GM19467 (cell line): ENCODE results near the gene ARMS2.

ENCODE experiments used
- ATAC-seq: cut with Tn5 transposase; IDR thresholded peaks from one replicate; pipeline ENCODE4 v1.9.1; 2021; ENCODE audit warnings: mild to moderate bottlenecking, moderate library complexity; ENCODE audit not compliant: unreplicated experiment

ARMS2 gene, protein sequence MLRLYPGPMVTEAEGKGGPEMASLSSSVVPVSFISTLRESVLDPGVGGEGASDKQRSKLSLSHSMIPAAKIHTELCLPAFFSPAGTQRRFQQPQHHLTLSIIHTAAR

GRCh38 chr10:122454603-122455080, at the start of gene ARMS2:
TSS of gene ARMS2 (plus strand) at chr10:122454653. CDS start at chr10:122454728, 75 bp downstream.
- no peak for ATAC-seq

- ATAC-seq, result no peak
These were observed 46.9 kb upstream of the ARMS2 start for GRCh38 chr10:122407375-122408125.

- no peak for ATAC-seq
These were observed 41.1 kb upstream of the ARMS2 start for GRCh38 chr10:122413327-122413726.

- no peak for ATAC-seq
These were observed 36.8 kb upstream of the ARMS2 start for GRCh38 chr10:122417667-122418066.

DNA sequence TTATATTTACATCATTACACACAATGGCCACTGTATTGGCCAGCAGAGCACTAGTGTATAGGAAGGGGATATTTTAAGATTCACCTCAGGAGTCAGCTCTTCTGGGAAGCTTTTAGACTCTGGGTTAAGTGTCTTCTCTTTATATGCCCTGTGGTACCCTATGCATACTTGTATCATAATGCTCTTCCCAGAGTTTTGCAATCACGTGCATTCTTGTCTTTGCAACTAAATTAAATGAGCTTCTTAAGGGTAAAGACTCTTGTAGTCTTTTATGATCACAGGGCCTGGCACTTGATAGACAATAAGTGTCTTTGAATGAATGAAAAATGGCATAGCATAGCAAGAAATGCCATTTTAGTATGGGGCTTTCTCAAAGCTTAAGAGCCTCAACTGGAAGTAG, 35.4 kb upstream of the ARMS2 start:
- no peak for ATAC-seq

DNA sequence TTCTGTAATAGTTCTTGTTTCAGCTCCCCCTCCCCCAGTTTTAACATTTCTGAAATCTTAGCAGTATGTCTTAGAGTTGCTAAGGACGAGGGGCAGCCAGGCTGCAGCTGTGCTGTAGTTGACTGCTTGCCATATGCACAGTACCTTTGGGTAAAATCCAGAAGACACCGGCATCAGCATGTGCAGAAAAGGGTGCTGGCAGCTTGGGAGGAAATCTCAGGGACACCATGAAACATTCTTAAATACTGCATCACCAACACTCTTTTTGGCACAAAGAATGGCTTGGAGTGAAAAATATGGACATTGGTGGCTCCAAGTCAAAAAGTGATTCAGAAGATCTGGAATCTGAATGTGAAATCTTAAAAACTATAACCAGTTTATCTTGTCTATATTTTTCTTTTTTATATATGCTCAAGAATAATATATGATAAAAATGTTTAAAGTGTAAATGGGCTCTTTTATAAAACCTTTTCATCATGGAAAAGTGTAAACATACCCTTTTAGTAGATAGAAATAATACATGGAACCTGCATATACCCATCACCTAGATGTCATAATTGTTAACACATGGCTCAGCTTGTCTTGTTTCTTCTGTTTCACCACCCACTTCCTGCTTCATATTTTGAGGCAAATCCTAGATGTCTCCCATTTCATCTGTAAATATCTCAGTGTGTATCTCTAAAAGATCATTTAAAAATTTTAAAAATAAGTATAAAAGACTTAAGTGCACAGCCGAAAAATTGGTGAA, 34.4 kb upstream of the ARMS2 start:
- no peak for ATAC-seq

DNA sequence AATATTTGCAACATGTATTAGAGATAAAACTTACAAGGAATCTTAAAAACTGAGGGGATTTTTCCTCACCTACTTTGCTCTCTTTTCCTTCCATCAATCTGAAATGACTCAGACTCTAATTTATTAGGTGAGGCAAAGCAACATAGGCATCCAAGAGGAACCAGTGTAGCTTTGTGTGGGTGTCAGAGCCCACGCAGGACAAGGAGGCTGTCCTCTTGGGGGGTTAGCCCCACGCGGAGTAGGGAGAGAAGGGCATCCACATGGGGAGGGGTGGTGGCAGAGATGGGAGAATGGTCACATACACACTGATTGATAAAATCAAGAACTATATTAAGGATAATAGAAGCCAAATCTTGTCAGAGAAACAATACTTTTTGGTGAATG, 33.8 kb upstream of the ARMS2 start:
- ATAC-seq, result no peak

DNA sequence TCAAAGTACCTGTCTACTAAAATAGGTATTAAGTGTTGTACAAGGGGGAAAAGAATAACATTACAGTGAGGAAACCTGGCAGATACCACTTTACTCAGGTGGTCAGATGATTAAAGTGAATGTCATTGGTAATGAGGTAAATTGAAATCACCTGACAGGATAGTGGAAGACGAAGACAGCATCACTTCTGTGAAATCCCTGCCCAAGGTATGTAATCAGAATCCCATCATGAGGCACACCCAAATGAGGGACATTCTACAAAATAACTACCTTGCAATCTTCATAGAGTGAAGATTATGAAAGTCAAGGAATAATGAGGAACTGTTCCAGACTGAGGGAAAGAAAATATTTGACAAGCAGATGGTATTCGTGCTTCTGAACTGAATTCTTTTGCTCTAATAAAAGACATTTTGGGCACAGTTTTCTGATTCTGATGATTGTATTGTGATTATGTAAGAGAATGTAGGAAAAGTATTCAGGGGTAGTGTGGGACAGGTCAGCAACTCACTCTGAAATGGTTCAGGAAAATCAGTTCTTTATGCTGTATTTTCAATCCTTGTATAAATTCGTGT, 33.3 kb upstream of the ARMS2 start:
- no peak for ATAC-seq

DNA sequence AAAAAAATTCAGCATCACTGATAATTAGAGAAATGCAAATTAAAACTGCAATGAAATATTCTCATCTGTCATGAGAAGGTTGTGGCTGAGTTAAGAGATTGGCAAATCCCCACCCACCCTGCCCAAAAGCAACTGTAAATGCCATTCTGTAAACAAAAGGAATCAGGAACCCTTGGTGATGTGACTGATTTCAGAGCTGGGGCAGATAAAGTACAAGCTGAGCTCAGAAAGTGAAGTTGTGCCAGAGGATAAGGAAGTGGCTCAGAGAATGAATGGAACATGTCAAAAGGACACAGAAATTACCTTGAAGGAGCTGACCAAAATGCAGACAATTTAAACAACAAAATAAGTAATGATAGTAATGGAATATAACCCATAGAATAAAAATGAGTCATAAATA, 32.7 kb upstream of the ARMS2 start:
- no peak for ATAC-seq

GRCh38 chr10:122422266-122422989, 32.0 kb upstream of the ARMS2 start:
- ATAC-seq, result no peak

- no peak for ATAC-seq
These were observed 30.4 kb upstream of the ARMS2 start for GRCh38 chr10:122424059-122424458.

- ATAC-seq, result no peak
These were observed 27.6 kb upstream of the ARMS2 start for GRCh38 chr10:122426829-122427228.

DNA sequence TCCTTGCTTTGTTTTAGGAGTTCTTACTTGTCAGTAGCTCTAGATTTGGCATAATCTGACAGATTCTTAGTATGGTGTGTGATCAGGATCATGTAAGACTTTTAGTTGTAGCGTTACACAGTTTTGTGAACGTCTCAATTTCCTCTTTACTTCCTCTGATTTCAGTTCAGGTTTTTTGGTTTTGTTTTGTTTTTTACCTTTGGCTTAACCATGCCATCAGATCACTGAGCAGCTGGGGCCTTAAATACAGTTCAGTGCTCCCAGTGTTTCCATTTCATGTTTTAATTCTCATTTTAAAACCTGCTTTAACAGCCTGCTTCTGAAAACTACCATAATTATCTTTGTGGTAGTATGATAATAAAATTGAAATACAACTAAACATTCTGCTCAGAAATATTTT, 27.2 kb upstream of the ARMS2 start:
- ATAC-seq, result no peak

GRCh38 chr10:122435212-122435827, 19.1 kb upstream of the ARMS2 start:
- no peak for ATAC-seq

- no peak for ATAC-seq
These were observed 12.5 kb upstream of the ARMS2 start for GRCh38 chr10:122441961-122442360.

- ATAC-seq, result no peak
These were observed 9.0 kb upstream of the ARMS2 start for GRCh38 chr10:122445469-122445868.

DNA sequence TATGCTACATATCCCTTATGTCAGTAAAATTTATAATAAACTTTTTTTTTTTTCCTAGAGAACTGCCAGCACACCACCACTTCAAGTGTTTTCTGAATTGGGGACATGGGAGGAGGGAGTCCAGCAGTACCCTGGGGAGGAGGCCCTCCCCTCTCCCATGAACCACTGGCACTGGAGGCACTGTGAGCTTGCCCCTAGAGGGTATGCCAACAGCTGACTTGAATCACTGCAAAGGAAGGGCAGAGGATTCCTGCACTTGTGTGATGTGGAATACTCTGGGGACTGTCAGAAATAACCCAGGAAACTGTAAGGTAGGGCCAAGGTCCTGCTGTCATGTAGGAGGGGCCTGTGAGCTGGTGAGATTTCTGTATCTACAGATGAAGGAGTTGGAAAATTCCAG, 8.5 kb upstream of the ARMS2 start:
- no peak for ATAC-seq

DNA sequence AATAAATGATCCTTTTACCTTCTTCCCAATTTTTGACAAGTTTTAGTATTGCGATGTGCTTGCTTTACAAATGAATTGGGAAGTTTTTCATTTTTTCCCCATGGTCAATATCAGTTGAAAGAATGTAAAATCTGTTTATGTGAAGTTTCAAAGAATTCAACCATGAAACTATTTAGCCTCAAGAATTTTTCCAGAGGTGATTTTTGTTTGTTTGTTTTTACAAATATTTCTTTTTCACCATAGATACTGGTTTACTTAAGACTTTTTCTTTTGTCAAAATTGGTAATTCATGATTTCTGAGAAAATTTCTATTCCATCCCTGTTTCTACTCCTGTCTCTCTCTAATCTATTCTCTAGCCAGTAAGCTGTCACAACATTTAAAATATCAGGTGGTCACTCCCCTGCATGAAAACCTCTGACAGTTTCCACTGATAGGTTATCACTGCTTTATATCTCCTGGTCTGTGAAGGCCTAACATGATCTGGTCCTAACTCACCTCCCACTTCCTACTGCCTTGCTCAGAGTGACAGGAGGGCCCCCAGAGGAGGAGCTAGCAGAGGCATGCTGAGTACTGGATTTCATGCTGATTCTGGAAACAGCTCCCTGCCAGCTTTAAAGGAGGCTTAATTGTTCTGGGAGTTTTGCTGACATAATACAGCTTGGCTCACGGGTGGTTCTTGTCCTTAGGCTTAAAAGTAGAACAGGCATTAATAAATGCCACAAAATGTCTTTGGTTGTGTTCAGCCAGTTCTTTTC, 7.6 kb upstream of the ARMS2 start:
- ATAC-seq, result no peak

DNA sequence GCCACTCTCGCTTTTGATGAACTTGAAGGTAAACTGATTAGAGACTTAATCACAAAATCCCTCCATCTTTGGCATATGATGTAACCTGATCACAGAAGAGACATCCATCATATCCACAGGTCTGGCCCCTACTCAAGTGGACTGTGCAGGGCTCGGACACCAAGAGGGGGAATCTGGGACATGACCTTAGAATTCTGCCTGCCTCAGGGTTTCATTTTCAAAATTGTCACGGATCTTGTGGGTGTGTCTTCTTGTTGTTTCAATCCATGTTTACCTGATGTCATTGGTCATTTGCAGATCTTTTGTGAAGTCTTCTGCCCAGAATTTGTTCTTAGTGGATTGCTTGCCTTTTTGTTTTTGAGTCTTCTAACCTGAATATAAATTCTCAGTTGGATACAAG, 5.9 kb upstream of the ARMS2 start:
- ATAC-seq, result no peak

GRCh38 chr10:122449153-122449552, 5.3 kb upstream of the ARMS2 start:
- no peak for ATAC-seq
